Neural cell (in vitro differentiated cells): ENCODE measurements around the gene PPARG.

Experiments used
- TAF1 ChIP-seq: IDR thresholded peaks from 2 replicates; pipeline ENCODE4 v1.6.1; 2012; ENCODE audit warnings: low read depth
- TF ChIP-seq, protein P1 (sequence below): fragments of 450-650 bp; IDR thresholded peaks from 2 replicates; pipeline ENCODE4 v1.5.1; 2014; ENCODE audit warnings: antibody characterized with exemption, mild to moderate bottlenecking, moderate library complexity; ENCODE audit not compliant: poor library complexity, severe bottlenecking

DNA sequence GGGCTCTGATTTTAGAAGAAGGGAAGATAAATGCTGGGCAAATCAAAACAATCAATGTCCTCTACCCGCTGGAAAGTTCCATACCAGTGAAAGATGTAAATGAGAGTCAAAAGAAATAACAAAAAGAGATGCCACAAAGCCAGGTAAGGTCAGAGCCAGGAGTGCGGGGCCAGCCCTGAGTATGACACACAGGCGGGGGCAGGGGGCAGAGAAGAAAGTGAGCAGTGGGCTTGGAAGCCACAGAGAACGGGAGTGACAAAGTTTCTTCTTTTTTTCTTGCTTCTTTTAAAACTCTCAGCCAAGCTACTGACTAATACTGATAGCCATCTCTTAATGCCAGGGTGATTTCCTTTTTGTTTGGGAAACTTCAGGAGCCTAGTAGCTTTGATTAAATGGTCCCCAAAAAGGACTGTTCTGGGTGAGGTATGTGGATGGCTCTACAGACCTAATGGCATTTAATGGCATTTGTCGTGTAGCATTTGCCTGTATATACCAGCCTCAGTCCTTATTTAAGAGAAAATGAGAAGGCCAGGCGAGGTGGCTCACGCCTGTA, 172.3 kb downstream of the PPARG start:
- TF ChIP-seq, protein P1, sequence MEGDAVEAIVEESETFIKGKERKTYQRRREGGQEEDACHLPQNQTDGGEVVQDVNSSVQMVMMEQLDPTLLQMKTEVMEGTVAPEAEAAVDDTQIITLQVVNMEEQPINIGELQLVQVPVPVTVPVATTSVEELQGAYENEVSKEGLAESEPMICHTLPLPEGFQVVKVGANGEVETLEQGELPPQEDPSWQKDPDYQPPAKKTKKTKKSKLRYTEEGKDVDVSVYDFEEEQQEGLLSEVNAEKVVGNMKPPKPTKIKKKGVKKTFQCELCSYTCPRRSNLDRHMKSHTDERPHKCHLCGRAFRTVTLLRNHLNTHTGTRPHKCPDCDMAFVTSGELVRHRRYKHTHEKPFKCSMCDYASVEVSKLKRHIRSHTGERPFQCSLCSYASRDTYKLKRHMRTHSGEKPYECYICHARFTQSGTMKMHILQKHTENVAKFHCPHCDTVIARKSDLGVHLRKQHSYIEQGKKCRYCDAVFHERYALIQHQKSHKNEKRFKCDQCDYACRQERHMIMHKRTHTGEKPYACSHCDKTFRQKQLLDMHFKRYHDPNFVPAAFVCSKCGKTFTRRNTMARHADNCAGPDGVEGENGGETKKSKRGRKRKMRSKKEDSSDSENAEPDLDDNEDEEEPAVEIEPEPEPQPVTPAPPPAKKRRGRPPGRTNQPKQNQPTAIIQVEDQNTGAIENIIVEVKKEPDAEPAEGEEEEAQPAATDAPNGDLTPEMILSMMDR: no peak
- TF ChIP-seq TAF1: no peak
